ENCODE data around the gene TRPM7. TPM values are rescaled to one million over a fixed set of nuclear protein-coding genes. Genes with fewer than 3 reads are reported as not detected.

Gene TRPM7
- total and polyA plus RNA-seq, 9 of the 15 experiments (the other 6 are each of a cell fraction or from before 2014, with no cell fraction given): 12.3 to 59.2 (median 31.5) TPM

DNA sequence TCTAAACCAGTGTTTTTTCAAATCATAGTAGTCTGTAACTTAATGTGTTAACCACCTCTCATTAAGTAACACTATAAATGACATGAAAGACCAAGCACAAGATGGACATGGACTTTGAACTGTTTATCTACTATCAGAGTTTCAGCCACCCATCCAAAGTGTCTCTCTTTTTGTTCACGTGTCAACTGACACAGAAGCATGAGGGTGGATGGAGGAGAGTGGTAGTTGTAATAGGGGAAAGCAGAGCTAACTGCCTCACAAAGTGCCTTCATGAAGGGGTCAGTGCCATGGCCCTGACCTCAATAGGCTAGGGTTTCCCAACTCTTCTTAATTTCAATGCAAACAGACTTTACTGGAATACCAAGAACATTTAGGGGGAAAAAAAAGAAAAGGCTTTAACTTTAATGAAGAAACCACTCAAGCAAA, 32.1 kb upstream of the TRPM7 start:
- WGBS (ENCODE audit: insufficient coverage, low coverage, missing lambda C conversion rate): 29% methylated on average over 1 of the region's 1 CpG
- Histone ChIP-seq H2AFZ (ENCODE audit: low read depth, low read length) (no peak overlapping the region), H3K9me3 (replicated peaks; ENCODE audit: control insufficient read depth, insufficient read depth, low read depth, low read length) (no peaks in the 10 kb centered on the region), H3K36me3 (ENCODE audit: control insufficient read depth, insufficient read depth, low read length) (peaks cover 23% of the 10 kb centered on the region; the same call in 2 of the 3 replicates), H3K4me2 (ENCODE audit: insufficient read depth, low read length) (no peak overlapping the region), H4K20me1 (replicated peaks; ENCODE audit: control insufficient read depth, insufficient read depth, low read length) (no peaks in the 10 kb centered on the region), H3K9ac (ENCODE audit: insufficient read depth in 1 of 2, low read depth in 2 of 2, low read length in 2 of 2) (no peak overlapping the region), H3K9me1 (ENCODE audit: control insufficient read depth, insufficient read depth, low read length) (no peaks in the 10 kb centered on the region), H3K4me3 (no peak overlapping the region), H3K79me2 (ENCODE audit: control insufficient read depth, insufficient read depth, low read length) (no peaks in the 10 kb centered on the region), H3K27ac (ENCODE audit: extremely low read depth, low read depth, low read length) (no peak overlapping the region), H3K4me1 (replicated peaks in 1 of 2; ENCODE audit: control insufficient read depth in 2 of 2, insufficient read depth in 2 of 2, low read length in 2 of 2) (no peaks in the 10 kb centered on the region; a peak in 1 of 5 replicates), H3K27me3 (ENCODE audit: control insufficient read depth in 2 of 2, insufficient read depth in 2 of 2, low read length in 2 of 2) (no peaks in the 10 kb centered on the region)
- DNase-seq (ENCODE audit: extremely low read depth in 1 of 4, low spot score in 3 of 4): no peak
- BruUV-seq (replicated peaks): no TSS peak
- ChIA-PET POLR2A (no interaction called here), CTCF (ENCODE audit: low intra/inter-chr PET ratio) (no interaction called here)
- intact Hi-C loops (cut with micrococcal nuclease) (no loop called here), in situ Hi-C loops (cut with MboI) (no loop called here)
- TF ChIP-seq STAT5A (IDR thresholded peaks at IDR 0.05; ENCODE audit: borderline replicate concordance, low read length) (no peak), ZNF408 (CRISPR knock-in tag; IDR thresholded peaks at IDR 0.05; ENCODE audit: low read depth) (no peak)
- TF ChIP-seq, protein P1, sequence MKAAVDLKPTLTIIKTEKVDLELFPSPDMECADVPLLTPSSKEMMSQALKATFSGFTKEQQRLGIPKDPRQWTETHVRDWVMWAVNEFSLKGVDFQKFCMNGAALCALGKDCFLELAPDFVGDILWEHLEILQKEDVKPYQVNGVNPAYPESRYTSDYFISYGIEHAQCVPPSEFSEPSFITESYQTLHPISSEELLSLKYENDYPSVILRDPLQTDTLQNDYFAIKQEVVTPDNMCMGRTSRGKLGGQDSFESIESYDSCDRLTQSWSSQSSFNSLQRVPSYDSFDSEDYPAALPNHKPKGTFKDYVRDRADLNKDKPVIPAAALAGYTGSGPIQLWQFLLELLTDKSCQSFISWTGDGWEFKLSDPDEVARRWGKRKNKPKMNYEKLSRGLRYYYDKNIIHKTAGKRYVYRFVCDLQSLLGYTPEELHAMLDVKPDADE (conservative IDR thresholded peaks at IDR 0.05; ENCODE audit: control insufficient read depth, low read depth, low read length): no peak
- FAIRE-seq: no peak
- ATAC-seq: no peak

DNA sequence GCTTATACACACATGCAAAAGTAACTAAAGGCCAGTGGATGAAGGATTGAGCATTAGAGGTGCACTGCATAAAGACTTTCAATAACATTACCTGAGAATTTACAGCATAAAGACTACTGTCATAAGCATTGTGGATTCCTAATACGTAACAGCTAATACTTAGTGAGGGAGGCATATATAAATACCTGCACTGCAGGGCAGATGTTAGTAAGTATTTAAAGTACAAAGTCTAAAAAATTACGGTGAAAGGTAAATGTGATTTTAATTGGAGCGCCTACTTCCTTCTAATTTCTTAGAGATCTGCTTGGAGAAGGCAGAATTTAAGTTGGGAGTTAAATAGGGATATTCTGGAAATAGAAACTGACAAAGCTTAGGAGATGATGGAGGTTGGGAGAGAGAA, 25.4 kb upstream of the TRPM7 start:
- no peak overlapping the region for H3K4me3 ChIP-seq
- H3K79me2 ChIP-seq (ENCODE audit: control insufficient read depth, insufficient read depth, low read length): no peaks in the 10 kb centered on the region
- H3K4me2 ChIP-seq (ENCODE audit: insufficient read depth, low read length): no peak overlapping the region
- intact Hi-C loops (cut with micrococcal nuclease): no loop called here
- POLR2A ChIA-PET: interaction anchor here (1.1 kb wide), 1 partner anchor 67 kb away, joined by 3 read pairs; no protein-coding TSS in a partner anchor
- FAIRE-seq (no peak), ATAC-seq (no peak), DNase-seq (ENCODE audit: extremely low read depth in 1 of 4, low spot score in 3 of 4) (no peak)
- H4K20me1 ChIP-seq (replicated peaks; ENCODE audit: control insufficient read depth, insufficient read depth, low read length): no peaks in the 10 kb centered on the region
- no peaks in the 10 kb centered on the region for H3K9me1 ChIP-seq (ENCODE audit: control insufficient read depth, insufficient read depth, low read length)
- H3K36me3 ChIP-seq (ENCODE audit: control insufficient read depth, insufficient read depth, low read length): peaks cover 15% of the 10 kb centered on the region; the same call in 2 of the 3 replicates
- H3K9ac ChIP-seq (ENCODE audit: insufficient read depth in 1 of 2, low read depth in 2 of 2, low read length in 2 of 2): no peak overlapping the region
- BruUV-seq (replicated peaks): no TSS peak
- no peaks in the 10 kb centered on the region for H3K27me3 ChIP-seq (ENCODE audit: control insufficient read depth in 2 of 2, insufficient read depth in 2 of 2, low read length in 2 of 2)
- H3K27ac ChIP-seq (ENCODE audit: extremely low read depth, low read depth, low read length): no peak overlapping the region
- 100% methylated on average over 3 of the region's 3 CpGs for WGBS (ENCODE audit: insufficient coverage, low coverage, missing lambda C conversion rate)
- H3K9me3 ChIP-seq (replicated peaks; ENCODE audit: control insufficient read depth, insufficient read depth, low read depth, low read length): no peaks in the 10 kb centered on the region
- CTCF ChIA-PET (ENCODE audit: low intra/inter-chr PET ratio): no interaction called here
- in situ Hi-C loops (cut with MboI): no loop called here
- no peaks in the 10 kb centered on the region; a peak in 2 of 5 replicates for H3K4me1 ChIP-seq (replicated peaks in 1 of 2; ENCODE audit: control insufficient read depth in 2 of 2, insufficient read depth in 2 of 2, low read length in 2 of 2)
- no peak overlapping the region for H2AFZ ChIP-seq (ENCODE audit: low read depth, low read length)
- TF ChIP-seq, protein P2, sequence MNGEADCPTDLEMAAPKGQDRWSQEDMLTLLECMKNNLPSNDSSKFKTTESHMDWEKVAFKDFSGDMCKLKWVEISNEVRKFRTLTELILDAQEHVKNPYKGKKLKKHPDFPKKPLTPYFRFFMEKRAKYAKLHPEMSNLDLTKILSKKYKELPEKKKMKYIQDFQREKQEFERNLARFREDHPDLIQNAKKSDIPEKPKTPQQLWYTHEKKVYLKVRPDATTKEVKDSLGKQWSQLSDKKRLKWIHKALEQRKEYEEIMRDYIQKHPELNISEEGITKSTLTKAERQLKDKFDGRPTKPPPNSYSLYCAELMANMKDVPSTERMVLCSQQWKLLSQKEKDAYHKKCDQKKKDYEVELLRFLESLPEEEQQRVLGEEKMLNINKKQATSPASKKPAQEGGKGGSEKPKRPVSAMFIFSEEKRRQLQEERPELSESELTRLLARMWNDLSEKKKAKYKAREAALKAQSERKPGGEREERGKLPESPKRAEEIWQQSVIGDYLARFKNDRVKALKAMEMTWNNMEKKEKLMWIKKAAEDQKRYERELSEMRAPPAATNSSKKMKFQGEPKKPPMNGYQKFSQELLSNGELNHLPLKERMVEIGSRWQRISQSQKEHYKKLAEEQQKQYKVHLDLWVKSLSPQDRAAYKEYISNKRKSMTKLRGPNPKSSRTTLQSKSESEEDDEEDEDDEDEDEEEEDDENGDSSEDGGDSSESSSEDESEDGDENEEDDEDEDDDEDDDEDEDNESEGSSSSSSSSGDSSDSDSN (IDR thresholded peaks at IDR 0.05; ENCODE audit: borderline replicate concordance in 1 of 2, low read depth in 2 of 2, low read length in 2 of 2): no peak
- TF ChIP-seq SIX5 (IDR thresholded peaks at IDR 0.05; ENCODE audit: borderline replicate concordance in 1 of 2, insufficient read depth in 1 of 2, low read depth in 1 of 2, low read length in 2 of 2): no peak
- no peak for TF ChIP-seq NFATC3 (IDR thresholded peaks at IDR 0.05)
- TF ChIP-seq ZNF143 (CRISPR knock-in tag; IDR thresholded peaks at IDR 0.05): no peak
- no peak for TF ChIP-seq BACH1 (tag; IDR thresholded peaks at IDR 0.05)
- TF ChIP-seq ZNF589 (CRISPR knock-in tag; IDR thresholded peaks at IDR 0.05; ENCODE audit: low read depth): no peak
